Activated B cell treated with CpG ODN at 0.5 μM for 24 hours (primary cell): ENCODE results near the gene NMRK2. TPM values are rescaled to one million over a fixed set of nuclear protein-coding genes. Genes with fewer than 3 reads are reported as not detected.
"Not testable (repeated sequence)": the region's sequence is repeated elsewhere in the genome, so short reads cannot be mapped to it uniquely, and the experiment has no call there.

ENCODE experiments used
- ATAC-seq: fragments of 200-7000 bp; cut with Tn5 transposase; one replicate; pipeline ENCODE4 v1.10.0; 2021; ENCODE audit warnings: low read depth, mild to moderate bottlenecking, moderate library complexity
- CTCF ChIA-PET: fragments of 350-600 bp; sonication (Branson Sonifier 250); formaldehyde crosslinking; loops from one replicate; lab custom pipeline; 2021; ENCODE audit warnings: antibody characterized with exemption; lab: Charles Lee
- POLR2A ChIA-PET: fragments of 350-600 bp; sonication (Branson Sonifier 250); formaldehyde crosslinking; loops from one replicate; lab custom pipeline; 2021; ENCODE audit warnings: antibody characterized with exemption; lab: Charles Lee
- DNase-seq: peaks from one replicate; pipeline ENCODE4 v3.0.0; 2022
- H3K27ac Mint-ChIP-seq: one replicate; pipeline ENCODE4 v1.8.0; 2020; ENCODE audit warnings: mixed read lengths
- H3K27me3 Mint-ChIP-seq: one replicate; pipeline ENCODE4 v1.8.0; 2021; ENCODE audit warnings: mixed read lengths
- H3K36me3 Mint-ChIP-seq: one replicate; pipeline ENCODE4 v1.8.0; 2021; ENCODE audit warnings: low read depth, mixed read lengths
- H3K4me1 Mint-ChIP-seq: one replicate; pipeline ENCODE4 v1.8.0; 2021; ENCODE audit warnings: mixed read lengths
- H3K4me3 Mint-ChIP-seq: one replicate; pipeline ENCODE4 v1.8.0; 2020; ENCODE audit warnings: mild to moderate bottlenecking, mixed read lengths
- H3K9me3 Mint-ChIP-seq: one replicate; pipeline ENCODE4 v1.8.0; 2020; ENCODE audit warnings: mixed read lengths
- CTCF ChIP-seq: fragments of 200-600 bp; IDR thresholded peaks from one replicate; pipeline ENCODE4 v1.8.0; 2022; ENCODE audit warnings: antibody characterized with exemption, mild to moderate bottlenecking
- intact Hi-C: fragments of 100-400 bp; cut with micrococcal nuclease; formaldehyde crosslinking; loops from one replicate; pipeline ENCODE4 v1.15.1; 2024
- total RNA-seq: library from RNA; stranded (reverse); gene quantifications from 2 replicates; pipeline ENCODE4 v1.2.3, GENCODE V29; 2022

The NMRK2 gene
- total RNA-seq, 1 donor from 2014 or later: not detected

DNA sequence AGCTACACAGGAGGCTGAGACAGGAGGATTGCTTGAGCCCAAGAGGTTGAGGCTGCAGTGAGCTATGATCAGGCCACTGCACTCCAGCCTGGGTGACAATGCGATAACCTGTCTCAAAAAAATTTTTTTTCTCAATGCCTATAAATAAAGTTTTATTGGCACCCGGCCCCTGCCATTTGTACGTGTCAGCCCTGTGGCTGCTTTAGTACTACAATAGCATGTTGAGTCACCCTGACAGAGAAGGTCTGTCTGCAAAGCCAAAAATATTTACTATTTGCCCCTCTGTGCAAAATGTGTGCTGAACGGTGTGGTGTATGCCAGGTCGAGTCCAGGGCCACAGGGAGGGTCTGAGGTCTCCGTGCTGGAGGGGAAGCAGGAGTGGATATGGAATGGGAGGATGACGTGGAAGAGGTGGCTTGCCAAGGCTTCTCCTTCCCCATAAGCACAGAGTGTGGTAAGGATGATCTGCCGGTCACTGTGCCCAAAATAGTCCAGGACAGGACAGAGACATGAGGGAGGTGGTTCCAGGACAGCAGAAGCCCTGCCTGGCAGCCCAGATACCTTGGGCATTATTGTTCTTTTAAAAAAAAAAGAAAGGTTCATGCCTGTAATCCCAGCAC lies 10.0 kb downstream of the NMRK2 start:
- H3K9me3 Mint-ChIP-seq: no peaks in the 10 kb centered on the region
- POLR2A ChIA-PET: interaction anchor here (0.6 kb wide), 1 partner anchor 11 kb away, joined by 3 read pairs; no protein-coding TSS in a partner anchor
- no peak for DNase-seq
- CTCF ChIA-PET: no interaction called here
- H3K4me1 Mint-ChIP-seq: peaks cover 3% of the 10 kb centered on the region
- H3K27ac Mint-ChIP-seq: no peak overlapping the region
- peaks cover 4% of the 10 kb centered on the region for H3K27me3 Mint-ChIP-seq
- ATAC-seq: no peak
- intact Hi-C loops: no loop called here
- H3K36me3 Mint-ChIP-seq: no peaks in the 10 kb centered on the region
- TF ChIP-seq CTCF: no peak
- H3K4me3 Mint-ChIP-seq: no peak overlapping the region

- Mint-ChIP-seq H3K4me1 (peaks cover 3% of the 10 kb centered on the region), H3K27ac (no peak overlapping the region), H3K36me3 (no peaks in the 10 kb centered on the region), H3K4me3 (no peak overlapping the region), H3K27me3 (peaks cover 2% of the 10 kb centered on the region), H3K9me3 (no peaks in the 10 kb centered on the region)
- ChIA-PET POLR2A (no interaction called here), CTCF (no interaction called here)
- intact Hi-C loops: no loop called here
- DNase-seq (no peak), ATAC-seq (no peak)
- no peak for TF ChIP-seq CTCF
Observed at GRCh38 chr19:3944018-3944721, 11.3 kb downstream of the NMRK2 start.

DNA sequence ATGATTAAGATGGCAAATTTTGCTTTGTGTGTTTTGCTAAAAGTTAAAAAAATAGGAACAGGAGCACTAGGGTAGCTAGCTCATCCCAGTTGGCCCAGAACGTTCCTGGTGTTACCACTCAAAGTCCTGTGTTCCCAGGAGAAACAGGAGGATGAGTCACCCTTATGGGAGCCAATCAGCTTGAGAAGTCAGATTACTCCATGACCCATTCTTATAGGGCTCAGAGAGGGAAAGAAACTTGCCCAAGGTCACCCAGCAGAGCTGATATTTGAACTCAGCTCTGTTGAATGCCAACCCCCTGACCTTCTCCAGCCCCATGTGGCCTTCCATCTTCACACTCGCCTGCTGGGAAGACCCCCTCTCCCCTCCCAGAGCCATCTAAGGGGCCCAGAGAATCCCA lies 13.0 kb downstream of the NMRK2 start:
- no peak overlapping the region for H3K27ac Mint-ChIP-seq
- H3K36me3 Mint-ChIP-seq: no peaks in the 10 kb centered on the region
- H3K9me3 Mint-ChIP-seq: no peaks in the 10 kb centered on the region
- DNase-seq (no peak), ATAC-seq (no peak)
- peaks cover 3% of the 10 kb centered on the region for H3K4me1 Mint-ChIP-seq
- POLR2A ChIA-PET: no interaction called here
- CTCF ChIA-PET: no interaction called here
- intact Hi-C loops: no loop called here
- no peak for TF ChIP-seq CTCF
- peaks cover 2% of the 10 kb centered on the region for H3K27me3 Mint-ChIP-seq
- no peak overlapping the region for H3K4me3 Mint-ChIP-seq

GRCh38 chr19:3947316-3947933 lies 14.6 kb downstream of the NMRK2 start:
- CTCF ChIA-PET, H3K9me3 Mint-ChIP-seq, H3K27ac Mint-ChIP-seq, H3K27me3 Mint-ChIP-seq, H3K4me1 Mint-ChIP-seq, DNase-seq, ATAC-seq, intact Hi-C loops, POLR2A ChIA-PET, H3K4me3 Mint-ChIP-seq, H3K36me3 Mint-ChIP-seq: not testable (repeated sequence)

GRCh38 chr19:3949294-3949693 lies 16.4 kb downstream of the NMRK2 start:
- no peak for DNase-seq
- CTCF ChIA-PET: no interaction called here
- TF ChIP-seq CTCF: no peak
- POLR2A ChIA-PET: no interaction called here
- no peak for ATAC-seq
- Mint-ChIP-seq H3K4me1 (peaks cover 8% of the 10 kb centered on the region), H3K27me3 (peaks cover 5% of the 10 kb centered on the region), H3K36me3 (no peaks in the 10 kb centered on the region), H3K27ac (no peak overlapping the region), H3K9me3 (no peaks in the 10 kb centered on the region), H3K4me3 (no peak overlapping the region)
- intact Hi-C loops: no loop called here
